ENCODE measurements around the gene P2RY2. TPM values are rescaled to one million over a fixed set of nuclear protein-coding genes. Genes with fewer than 3 reads are reported as not detected.

The P2RY2 gene
- total RNA-seq, 3 donors from 2014 or later = 7.6 to 20.6 (median 14.5) TPM

DNA sequence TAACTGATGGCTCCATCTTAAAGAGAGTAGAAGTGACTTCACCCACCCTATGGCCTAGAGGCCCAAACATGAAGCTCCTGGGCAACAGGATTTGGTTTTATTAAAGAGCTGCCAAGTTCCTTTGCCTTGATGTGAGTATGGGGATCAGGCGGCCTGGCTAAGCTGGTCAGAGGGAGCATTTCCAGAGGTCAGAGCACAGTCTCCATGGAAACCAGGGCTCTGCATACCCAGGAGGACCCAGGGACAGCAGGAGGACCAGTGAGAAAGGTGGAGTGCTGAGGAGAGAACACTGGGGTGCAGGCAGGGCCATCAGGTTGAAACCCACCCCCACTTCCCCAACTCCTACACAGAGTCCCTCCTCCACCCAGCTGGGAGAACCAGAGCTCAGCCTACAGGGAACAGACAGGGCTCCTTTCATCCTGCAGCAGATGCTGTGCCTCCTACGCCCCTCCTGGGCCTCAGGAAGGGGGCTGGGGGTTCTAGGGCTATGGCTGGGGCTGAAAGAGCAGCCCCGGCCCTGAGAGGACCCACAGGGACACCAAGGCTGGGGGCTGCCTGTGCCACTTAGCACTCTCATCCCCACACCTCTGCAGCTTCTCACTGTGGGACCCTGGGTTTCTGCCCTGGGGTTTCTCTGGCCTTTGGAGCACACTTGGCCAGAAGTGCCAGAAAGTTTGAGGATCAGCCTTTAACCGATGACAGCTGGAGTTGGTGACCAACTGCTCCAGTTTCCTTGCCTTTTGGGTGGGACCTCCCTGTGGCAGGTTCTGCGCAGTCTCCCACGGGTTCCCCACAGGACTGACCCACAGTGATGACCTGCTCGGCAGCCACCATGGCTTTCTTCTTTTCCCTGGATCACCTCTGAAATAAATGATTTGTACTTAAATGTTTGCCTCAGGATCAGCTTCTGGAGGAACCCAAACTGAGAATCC, 40.3 kb downstream of the P2RY2 start:
- H3K9me3 ChIP-seq = no peaks in the 10 kb centered on the region
- DNase-seq = no peak
- TF ChIP-seq CTCF (IDR thresholded peaks at IDR 0.05) = no peak
- H3K36me3 ChIP-seq (ENCODE audit: low read depth) = no peaks in the 10 kb centered on the region
- ATAC-seq = no peak
- no peak overlapping the region for H3K4me3 ChIP-seq
- H3K4me1 ChIP-seq (ENCODE audit: low read depth) = no peaks in the 10 kb centered on the region
- intact Hi-C loops (cut with DNase I, micrococcal nuclease) = no loop called here

DNA sequence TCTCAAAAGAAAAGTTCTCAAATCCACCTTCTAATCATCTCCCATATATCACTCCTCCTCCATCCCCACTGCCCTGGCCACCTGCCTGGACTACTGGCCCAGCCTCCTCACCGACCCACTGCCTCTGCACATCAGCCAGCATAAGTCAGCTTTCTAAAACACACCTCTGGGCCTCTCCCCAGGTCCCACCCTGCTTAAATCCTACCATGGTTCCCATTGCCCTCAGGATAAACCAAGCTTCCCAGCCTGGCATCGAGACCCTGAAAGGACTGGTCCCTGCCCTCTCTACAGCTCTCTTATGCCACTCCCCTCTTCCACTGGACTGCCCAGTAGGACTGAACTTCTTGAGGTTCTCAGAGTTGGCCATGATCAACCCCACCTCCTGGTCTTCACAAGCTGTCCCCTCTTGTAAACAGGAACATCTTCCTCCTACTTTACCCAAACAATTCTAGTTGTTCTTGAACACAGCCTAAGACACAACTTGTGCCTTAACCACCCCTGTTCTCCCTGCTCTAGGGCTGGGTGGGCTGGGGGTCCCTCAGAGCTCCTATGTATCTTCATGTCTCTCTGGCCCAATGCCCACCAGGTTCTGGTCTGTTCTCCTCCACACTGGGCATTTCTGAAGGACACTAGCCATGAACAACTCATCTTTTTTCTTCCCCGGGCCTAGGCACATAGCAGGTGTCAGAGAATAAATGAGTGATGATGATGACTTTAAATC, 41.5 kb downstream of the P2RY2 start:
- no peak for DNase-seq
- TF ChIP-seq CTCF (IDR thresholded peaks at IDR 0.05) = no peak

DNA sequence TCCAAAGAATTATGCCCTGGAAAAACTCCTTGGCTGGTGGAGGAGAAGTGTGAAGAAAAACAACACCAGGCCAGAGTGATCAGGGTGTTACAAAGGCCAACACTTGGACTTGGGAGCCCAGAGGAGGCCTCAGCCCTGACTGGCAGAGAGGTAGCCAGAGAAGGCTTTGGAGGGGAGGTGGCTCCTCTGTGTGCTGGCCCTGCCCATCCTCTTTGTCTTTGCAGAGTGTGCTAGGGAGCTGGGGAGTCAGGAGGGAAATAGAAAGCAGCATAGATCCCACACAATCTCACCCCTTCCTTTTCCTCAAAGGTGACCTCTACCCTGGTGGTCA, 42.0 kb downstream of the P2RY2 start:
- no peaks in the 10 kb centered on the region for H3K36me3 ChIP-seq (ENCODE audit: low read depth)
- no peak overlapping the region for H3K4me3 ChIP-seq
- ATAC-seq (no peak), DNase-seq (no peak)
- intact Hi-C loops (cut with DNase I, micrococcal nuclease) = no loop called here
- no peaks in the 10 kb centered on the region for H3K9me3 ChIP-seq
- no peaks in the 10 kb centered on the region for H3K4me1 ChIP-seq (ENCODE audit: low read depth)
- no peak for TF ChIP-seq CTCF (IDR thresholded peaks at IDR 0.05)

More for the DNA sequence above, 41.5 kb downstream of the P2RY2 start:
- H3K36me3 ChIP-seq (ENCODE audit: low read depth) = no peaks in the 10 kb centered on the region
- H3K4me1 ChIP-seq (ENCODE audit: low read depth) = no peaks in the 10 kb centered on the region
- ATAC-seq = no peak
- H3K9me3 ChIP-seq = no peaks in the 10 kb centered on the region
- intact Hi-C loops (cut with DNase I, micrococcal nuclease) = no loop called here
- no peak overlapping the region for H3K4me3 ChIP-seq

DNA sequence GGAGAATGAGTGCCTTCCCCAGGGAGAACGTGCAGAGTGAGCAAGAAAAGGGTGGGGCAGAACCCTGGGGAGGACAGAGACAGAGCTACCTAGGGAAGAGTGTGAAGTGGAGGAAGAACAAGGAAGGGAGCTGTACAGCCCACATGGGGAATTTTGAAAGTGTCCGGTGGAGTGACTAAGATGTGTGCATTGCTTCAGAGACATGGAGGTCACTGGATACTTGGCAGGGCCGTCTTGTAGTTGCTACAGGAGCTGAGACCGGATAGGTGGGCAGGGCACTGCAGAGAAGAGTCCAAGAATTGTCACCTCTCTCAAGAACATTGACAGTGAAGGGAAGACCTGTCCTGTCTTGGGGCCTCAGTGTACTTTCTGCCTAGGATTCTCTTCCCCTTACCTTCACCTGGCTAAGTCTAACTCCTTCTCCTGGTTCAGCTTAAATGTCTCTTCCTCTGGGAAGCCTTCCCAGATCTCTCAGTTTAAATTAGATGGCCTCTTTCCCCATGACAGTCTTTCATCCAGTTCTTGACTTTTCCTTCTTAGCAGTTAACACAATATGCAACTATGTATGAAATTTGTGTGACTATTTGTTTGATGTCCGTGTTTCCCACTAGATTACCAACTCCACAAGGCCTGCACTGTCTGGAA, 44.9 kb downstream of the P2RY2 start:
- ATAC-seq (no peak), DNase-seq (no peak)
- no peaks in the 10 kb centered on the region for H3K4me1 ChIP-seq (ENCODE audit: low read depth)
- intact Hi-C loops (cut with DNase I, micrococcal nuclease) = no loop called here
- no peaks in the 10 kb centered on the region for H3K9me3 ChIP-seq
- no peak overlapping the region for H3K4me3 ChIP-seq
- no peak for TF ChIP-seq CTCF (IDR thresholded peaks at IDR 0.05)
- no peaks in the 10 kb centered on the region for H3K36me3 ChIP-seq (ENCODE audit: low read depth)

GRCh38 chr11:73263640-73264039, 45.6 kb downstream of the P2RY2 start:
- Histone ChIP-seq H3K4me3 (no peak overlapping the region), H3K4me1 (ENCODE audit: low read depth) (no peaks in the 10 kb centered on the region), H3K9me3 (no peaks in the 10 kb centered on the region), H3K36me3 (ENCODE audit: low read depth) (no peaks in the 10 kb centered on the region)
- DNase-seq = no peak
- TF ChIP-seq CTCF (IDR thresholded peaks at IDR 0.05) = no peak
- intact Hi-C loops (cut with DNase I, micrococcal nuclease) = no loop called here
- ATAC-seq = no peak

All from mucosa of descending colon (tissue), 3 donors.